GM21717 (cell line): ENCODE results near the gene KRTAP19-5.
"Not testable (repeated sequence)": the region's sequence is repeated elsewhere in the genome, so short reads cannot be mapped to it uniquely, and the experiment has no call there.

Experiments
- ATAC-seq: cut with Tn5 transposase; IDR thresholded peaks from one replicate; pipeline ENCODE4 v1.9.1; 2021; ENCODE audit warnings: mild to moderate bottlenecking, moderate library complexity; ENCODE audit not compliant: unreplicated experiment

KRTAP19-5 gene

GRCh38 chr21:30502041-30502440 is at the start of gene KRTAP19-5:
Gene KRTAP19-5, minus strand, starts transcription at chr21:30502141. Its CDS starts 51 bp downstream, at chr21:30502090.
- no peak for ATAC-seq

DNA sequence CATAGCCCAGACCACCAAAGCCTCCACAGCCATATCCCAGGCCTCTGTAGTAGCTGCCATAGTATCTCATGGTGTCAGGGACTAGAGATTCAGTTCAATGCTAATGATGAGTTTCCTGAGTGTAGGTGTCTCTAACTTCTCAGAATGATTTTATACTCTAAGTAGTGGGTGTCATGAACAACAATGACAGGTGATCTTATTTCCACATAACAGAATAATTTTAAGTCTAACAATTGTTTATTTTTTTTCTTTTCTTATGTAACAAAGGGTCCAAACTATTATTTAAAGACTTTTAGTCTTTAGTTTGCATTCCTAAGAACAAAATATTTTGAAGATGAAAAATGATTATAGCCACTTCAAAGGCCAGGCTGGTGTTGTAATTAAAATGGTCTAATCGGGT is 39.8 kb upstream of the KRTAP19-5 start, which contains the start of gene KRTAP19-6:
TSS of gene KRTAP19-6 (minus strand) at position 101 of the 400 bp plus-strand sequence. CDS start at position 70, 31 bp downstream.
- ATAC-seq, result no peak

- ATAC-seq, result no peak
These were observed 16.9 kb upstream of the KRTAP19-5 start for GRCh38 chr21:30518876-30519275.

- ATAC-seq, result no peak
These were observed 13.7 kb upstream of the KRTAP19-5 start for GRCh38 chr21:30515681-30516080.

GRCh38 chr21:30505621-30506205 is 3.8 kb upstream of the KRTAP19-5 start:
- ATAC-seq, result not testable (repeated sequence)

GRCh38 chr21:30497065-30497464 is 4.9 kb downstream of the KRTAP19-5 start, which contains the start of gene KRTAP19-4:
Gene KRTAP19-4, minus strand, starts transcription at chr21:30497165. Its CDS starts 55 bp downstream, at chr21:30497110.
- no peak for ATAC-seq

DNA sequence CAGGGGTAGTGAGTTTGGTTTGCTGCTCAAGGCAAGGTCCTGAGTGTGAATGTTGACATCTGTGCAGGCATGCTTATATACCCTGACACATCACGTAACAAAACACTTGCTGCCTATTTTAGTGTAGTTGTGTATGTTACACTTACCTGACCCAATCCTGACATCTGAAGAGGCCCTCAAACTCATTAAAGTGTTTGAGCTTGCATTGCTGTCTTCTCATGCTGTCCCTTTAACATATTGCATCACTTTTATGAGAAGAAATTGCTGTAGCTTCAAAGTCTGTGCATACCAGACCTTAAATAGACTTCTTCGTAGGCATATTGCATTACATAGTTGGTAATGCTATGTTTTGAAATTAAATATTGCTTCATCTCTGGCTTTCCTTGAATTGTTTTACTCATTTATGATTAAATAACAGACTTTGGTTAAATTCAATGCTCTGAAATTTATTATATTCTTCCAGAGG is 9.9 kb downstream of the KRTAP19-5 start, which contains the start of gene KRTAP19-3:
TSS of gene KRTAP19-3 (minus strand) at position 51 of the 466 bp plus-strand sequence. CDS start 56 bp downstream, outside the sequence.
- no peak for ATAC-seq

DNA sequence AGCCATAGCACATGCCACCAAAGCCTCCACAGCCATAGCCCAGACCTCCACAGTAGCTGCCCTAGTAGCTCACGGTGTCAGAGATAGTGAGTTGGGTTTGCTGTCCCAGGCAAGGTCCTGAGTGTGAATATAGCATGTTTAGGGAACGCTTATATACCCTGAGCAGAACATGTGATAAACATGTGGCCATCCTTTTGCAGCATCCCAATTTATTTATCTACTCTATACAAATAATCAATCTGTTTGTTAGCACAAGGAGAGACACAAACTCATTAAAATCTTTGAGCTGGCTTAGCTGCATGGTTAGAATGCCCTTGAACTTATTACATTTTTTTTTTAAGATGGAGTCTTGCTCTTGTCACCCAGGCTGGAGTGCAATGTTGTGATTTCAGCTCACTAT is 14.6 kb downstream of the KRTAP19-5 start, which contains the start of gene KRTAP19-2:
TSS of gene KRTAP19-2 (minus strand) at position 101 of the 400 bp plus-strand sequence. CDS start at position 13, 88 bp downstream.
- ATAC-seq, result no peak

DNA sequence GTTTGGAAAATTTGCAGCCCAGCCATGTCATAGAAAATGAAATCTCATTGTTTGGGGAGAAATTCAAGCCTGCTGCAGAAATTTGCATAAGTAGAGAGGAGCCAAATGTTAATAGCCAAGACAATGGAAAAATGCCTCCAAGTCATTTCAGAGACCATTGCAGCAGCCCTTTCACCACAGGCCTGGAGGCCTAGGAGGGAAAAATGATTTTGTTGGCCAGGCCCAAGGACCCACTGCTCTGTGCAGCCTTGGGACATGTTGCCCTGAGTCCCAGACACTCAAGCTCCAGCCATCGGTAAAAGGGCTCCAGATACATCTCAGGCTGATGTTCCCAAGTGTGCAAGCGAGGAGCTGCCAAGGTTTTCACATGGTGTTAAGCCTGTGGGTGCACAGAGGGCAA is 15.8 kb downstream of the KRTAP19-5 start:
- ATAC-seq, result no peak

- no peak for ATAC-seq
These were observed 19.8 kb downstream of the KRTAP19-5 start for GRCh38 chr21:30482130-30482529.

DNA sequence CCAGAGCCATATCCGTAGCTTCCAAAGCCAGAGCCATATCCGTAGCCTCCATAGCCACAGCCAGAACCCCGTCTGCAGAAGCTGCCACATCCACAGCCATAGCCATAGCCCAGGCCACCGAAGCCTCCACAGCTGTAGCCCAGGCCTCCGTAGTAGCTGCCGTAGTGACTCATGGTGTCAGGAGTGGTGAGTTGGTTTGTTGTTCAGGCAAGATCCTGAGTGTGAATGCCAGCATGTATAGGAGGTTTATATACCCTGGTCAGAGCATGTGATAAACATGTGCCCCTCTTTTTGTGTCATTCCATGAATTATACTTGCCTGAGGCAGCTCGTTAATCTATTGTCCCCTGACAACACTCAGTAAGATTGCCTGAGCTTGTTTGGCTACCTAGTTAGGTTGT is 21.8 kb downstream of the KRTAP19-5 start, which contains the start of gene KRTAP19-1:
TSS of gene KRTAP19-1 (minus strand) at position 223 of the 400 bp plus-strand sequence. CDS start at position 173, 50 bp downstream.
- no peak for ATAC-seq

GRCh38 chr21:30479259-30479658 is 22.7 kb downstream of the KRTAP19-5 start:
- no peak for ATAC-seq

GRCh38 chr21:30478004-30478403 is 23.9 kb downstream of the KRTAP19-5 start:
- ATAC-seq, result no peak

GRCh38 chr21:30468900-30469714 is 32.8 kb downstream of the KRTAP19-5 start:
- ATAC-seq, result no peak

DNA sequence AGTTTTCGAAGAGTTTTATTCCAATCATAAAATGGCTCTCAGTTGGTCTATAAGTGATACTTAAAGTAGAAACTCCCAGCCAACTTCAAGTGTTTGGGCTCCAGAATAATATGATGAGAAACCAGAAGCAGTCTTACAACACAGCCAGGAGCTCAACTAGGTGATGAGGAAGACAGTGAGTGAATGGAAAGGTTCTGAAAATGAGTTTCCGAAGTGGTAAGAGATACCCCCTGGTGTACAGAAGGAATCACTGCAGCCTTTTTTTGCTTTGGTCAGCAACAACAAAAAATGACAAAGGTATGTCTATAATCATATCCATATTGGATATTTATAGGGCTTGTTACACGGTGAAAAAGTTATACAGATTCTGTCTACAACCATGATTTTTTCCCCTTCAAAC is 38.2 kb downstream of the KRTAP19-5 start:
- no peak for ATAC-seq
